Stomach smooth muscle (tissue), 2 donors: ENCODE data around the gene GGACT.

Experiments
- H3K27ac ChIP-seq: one replicate; pipeline ENCODE4 v1.7.0; 2013; ENCODE audit warnings: mild to moderate bottlenecking, low read length, inconsistent platforms
- H3K27me3 ChIP-seq, 2 donors: one replicate each; pipeline ENCODE4 v1.7.0; 2013; ENCODE audit warnings: low read length in 2 of 2; ENCODE audit not compliant: insufficient read depth in 2 of 2, control insufficient read depth in 1 of 2
- H3K36me3 ChIP-seq, 2 donors: one replicate each; pipeline ENCODE4 v1.7.0; 2013; ENCODE audit warnings: low read length in 2 of 2; ENCODE audit not compliant: control insufficient read depth in 2 of 2, insufficient read depth in 2 of 2
- H3K4me1 ChIP-seq: one replicate; pipeline ENCODE4 v1.7.0; 2013; ENCODE audit warnings: low read length; ENCODE audit not compliant: control insufficient read depth, insufficient read depth
- H3K4me3 ChIP-seq, 2 donors: one replicate each; pipeline ENCODE4 v1.7.0; 2013; ENCODE audit warnings: low read length in 2 of 2
- H3K9ac ChIP-seq, 2 donors: one replicate each; pipeline ENCODE4 v1.7.0; 2013; ENCODE audit warnings: low read length in 2 of 2, mild to moderate bottlenecking in 1 of 2
- H3K9me3 ChIP-seq, 2 donors: one replicate each; pipeline ENCODE4 v1.7.0; 2013; ENCODE audit warnings: low read length in 2 of 2; ENCODE audit not compliant: control insufficient read depth in 2 of 2
- donor health status: healthy.
- donor health status: Pancreatic carcinoma.

GGACT gene

DNA sequence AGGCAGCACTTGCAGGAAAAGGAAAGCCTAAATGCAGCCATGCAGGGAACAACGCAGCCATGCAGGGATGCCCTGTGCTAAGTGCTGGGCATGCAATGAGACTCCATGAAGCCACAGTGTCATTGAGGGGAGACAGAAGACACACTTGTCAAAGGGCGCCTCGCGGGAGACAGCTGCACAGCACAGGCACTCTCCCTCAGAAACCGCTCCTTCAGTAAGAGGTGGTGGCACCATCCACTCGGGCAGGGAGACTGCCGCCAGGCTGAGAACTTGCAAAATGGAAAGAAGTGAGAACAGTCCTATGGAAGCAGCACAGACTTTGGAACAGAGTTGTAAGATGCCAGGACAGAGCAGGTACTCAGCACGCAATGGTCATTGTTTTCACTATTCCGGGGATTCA, 51.1 kb downstream of the GGACT start:
- peaks cover 0 to 5% of the 10 kb centered on the region in 2 donors for H3K9me3 ChIP-seq
- peaks cover 3% of the 10 kb centered on the region for H3K4me1 ChIP-seq

DNA sequence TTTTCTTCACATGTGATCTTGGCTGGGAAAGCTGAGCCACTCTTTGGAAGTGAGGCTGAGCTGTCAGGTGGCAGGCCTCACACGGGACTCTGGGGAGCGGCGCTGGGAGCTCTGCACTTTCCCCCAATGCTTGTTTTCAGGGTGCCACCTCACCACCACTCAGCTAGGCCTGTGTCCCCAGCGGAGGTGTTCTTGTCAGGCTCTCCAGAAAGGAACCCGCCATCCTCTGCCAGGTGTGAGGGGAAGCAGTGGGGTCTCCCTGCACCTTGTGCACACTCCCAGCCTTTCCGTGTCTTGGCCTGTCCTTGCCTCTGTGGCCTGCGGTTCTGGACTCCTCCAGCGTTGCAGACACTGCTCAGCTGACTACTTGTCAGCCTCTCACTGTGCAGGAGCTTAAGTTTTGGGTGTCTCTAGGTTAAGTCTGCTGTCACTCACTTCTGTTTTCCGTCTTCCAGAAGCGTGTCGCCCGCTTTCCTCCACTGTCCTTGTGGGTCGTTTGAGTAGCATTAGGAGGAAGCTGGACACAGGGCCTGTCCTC, 51.9 kb downstream of the GGACT start:
- H3K27ac ChIP-seq = no peak overlapping the region
- no peak overlapping the region for H3K4me3 ChIP-seq
- peaks cover 0 to 5% of the 10 kb centered on the region in 2 donors for H3K36me3 ChIP-seq
- H3K9ac ChIP-seq = no peak overlapping the region
- peaks cover 0 to 5% of the 10 kb centered on the region in 2 donors for H3K9me3 ChIP-seq
- H3K4me1 ChIP-seq = peaks cover 3% of the 10 kb centered on the region
- H3K27me3 ChIP-seq = no peaks in the 10 kb centered on the region

More for the DNA sequence above, 51.1 kb downstream of the GGACT start:
- Histone ChIP-seq H3K27me3 (no peaks in the 10 kb centered on the region), H3K36me3 (peaks cover 0 to 5% of the 10 kb centered on the region in 2 donors), H3K27ac (no peak overlapping the region), H3K9ac (no peak overlapping the region), H3K4me3 (no peak overlapping the region)

DNA sequence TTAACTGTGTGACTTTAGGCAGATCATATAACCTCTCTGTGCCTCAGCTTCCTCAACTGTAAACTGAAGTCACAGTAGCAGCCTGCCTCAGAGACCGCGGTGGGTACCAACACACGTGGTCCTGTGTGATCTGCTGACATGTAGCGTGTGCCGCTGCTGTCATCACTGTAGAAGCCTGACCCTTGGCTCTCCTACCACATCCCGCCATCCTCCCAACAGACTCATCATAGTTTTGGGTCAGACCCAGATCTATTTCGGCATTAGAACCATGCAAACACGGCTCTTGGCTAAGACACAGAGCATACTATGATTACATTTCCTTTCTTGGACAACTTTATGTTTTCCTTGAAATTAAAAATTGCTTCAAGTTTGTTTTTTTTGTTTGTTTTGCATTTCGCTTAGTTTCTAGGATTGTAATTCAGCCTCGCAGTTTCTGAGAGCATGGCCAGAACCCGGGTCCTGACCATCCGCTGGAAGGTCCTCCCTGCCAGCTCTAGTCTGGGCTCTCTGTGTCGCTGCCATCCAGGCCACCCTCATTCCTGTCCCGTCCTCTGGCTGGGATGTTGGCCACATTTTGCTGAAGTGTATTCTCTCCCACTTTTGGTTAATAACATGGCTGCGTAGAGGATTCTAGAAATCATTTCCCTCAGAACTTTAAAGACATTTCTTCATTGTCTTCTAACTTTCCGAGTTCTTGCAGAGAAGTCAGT, 53.0 kb downstream of the GGACT start:
- Histone ChIP-seq H3K36me3 (peaks cover 0 to 5% of the 10 kb centered on the region in 2 donors), H3K27me3 (no peaks in the 10 kb centered on the region), H3K9ac (no peak overlapping the region), H3K9me3 (peaks cover 0 to 5% of the 10 kb centered on the region in 2 donors), H3K27ac (no peak overlapping the region), H3K4me3 (no peak overlapping the region), H3K4me1 (peaks cover 3% of the 10 kb centered on the region)

DNA sequence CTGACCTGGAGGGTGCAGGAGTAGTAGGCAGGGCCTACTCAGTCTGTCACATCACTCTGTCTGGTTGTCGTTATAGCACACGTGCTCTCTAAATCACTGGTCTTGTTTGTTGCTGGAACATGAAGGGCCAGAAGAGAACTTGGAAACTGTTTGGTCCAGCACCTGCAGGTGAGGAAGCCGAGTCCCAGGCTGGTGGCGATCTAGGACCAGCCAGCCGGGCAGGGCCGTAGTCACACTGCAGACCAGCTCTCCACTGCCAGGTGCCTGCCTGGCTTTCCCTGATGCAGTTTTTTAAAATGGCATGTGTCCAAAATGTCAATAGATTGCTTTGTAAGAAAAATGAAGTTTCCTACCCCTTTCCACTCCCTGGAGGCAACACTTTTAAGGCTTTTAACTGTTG, 53.7 kb downstream of the GGACT start:
- Histone ChIP-seq H3K4me3 (no peak overlapping the region), H3K27me3 (no peaks in the 10 kb centered on the region), H3K9ac (no peak overlapping the region), H3K36me3 (peaks cover 0 to 7% of the 10 kb centered on the region in 2 donors), H3K27ac (no peak overlapping the region), H3K9me3 (peaks cover 0 to 5% of the 10 kb centered on the region in 2 donors), H3K4me1 (peaks cover 3% of the 10 kb centered on the region)

DNA sequence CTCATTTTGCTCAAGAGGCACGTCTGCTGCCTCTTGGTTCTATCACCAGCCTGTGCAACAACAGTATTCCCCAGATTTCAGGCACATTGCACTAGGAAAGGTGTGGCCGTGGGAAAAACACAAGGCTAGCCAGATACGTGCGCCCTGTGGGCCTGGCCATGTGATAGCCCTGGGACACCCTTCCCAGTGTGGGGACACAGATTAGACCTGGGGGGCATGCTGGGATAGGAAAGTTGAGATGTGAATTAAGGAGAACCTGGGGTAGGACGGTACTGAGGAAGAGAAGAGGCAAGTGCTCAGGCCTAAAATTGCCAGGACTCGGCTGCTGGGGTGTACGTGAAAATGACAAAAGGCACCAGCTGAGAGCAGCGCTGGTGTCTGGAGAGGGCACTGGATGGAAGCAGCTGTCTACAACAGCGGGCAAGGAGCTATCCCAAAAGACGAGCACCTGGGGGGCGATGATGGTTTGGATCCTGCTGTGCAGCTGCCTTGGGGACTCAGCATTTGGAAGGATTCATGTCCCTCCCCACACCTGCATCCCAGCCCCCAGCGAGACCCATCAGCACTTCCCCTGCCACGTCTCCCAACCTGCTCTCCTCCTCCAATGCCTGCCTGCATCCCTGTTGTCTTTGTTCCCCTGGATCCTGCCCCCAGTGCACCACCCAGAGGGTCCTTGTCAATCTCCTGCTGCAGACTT, 54.3 kb downstream of the GGACT start:
- Histone ChIP-seq H3K9ac (no peak overlapping the region), H3K4me3 (no peak overlapping the region), H3K9me3 (peaks cover 0 to 5% of the 10 kb centered on the region in 2 donors), H3K27me3 (no peaks in the 10 kb centered on the region), H3K27ac (no peak overlapping the region), H3K36me3 (peaks cover 0 to 9% of the 10 kb centered on the region in 2 donors), H3K4me1 (peaks cover 3% of the 10 kb centered on the region)

DNA sequence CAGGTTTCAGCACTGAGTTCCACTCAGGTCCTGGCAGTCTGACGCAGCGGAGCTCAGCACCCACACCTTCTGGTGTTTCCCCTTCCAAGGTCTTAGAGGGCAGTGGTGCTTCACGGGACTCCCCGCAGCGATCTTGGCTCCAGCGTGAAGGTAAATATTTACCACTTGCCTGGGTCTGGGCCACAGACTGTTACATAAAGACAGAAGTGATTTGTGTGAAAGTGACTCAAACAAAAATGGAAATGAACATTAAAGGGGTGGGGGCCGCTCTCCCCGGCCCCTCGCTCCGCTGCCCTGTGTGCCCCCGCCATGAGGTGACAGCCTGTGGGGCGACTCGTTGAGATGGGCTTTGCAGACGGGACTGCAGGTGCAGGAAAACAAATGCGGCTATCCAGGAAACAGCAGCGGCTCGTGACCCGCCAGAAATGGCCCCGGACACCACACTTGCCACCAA, 55.0 kb downstream of the GGACT start:
- Histone ChIP-seq H3K9me3 (peaks cover 0 to 5% of the 10 kb centered on the region in 2 donors), H3K27ac (no peak overlapping the region), H3K4me1 (peaks cover 3% of the 10 kb centered on the region), H3K9ac (no peak overlapping the region), H3K27me3 (no peaks in the 10 kb centered on the region), H3K4me3 (no peak overlapping the region), H3K36me3 (peaks cover 0 to 11% of the 10 kb centered on the region in 2 donors)

DNA sequence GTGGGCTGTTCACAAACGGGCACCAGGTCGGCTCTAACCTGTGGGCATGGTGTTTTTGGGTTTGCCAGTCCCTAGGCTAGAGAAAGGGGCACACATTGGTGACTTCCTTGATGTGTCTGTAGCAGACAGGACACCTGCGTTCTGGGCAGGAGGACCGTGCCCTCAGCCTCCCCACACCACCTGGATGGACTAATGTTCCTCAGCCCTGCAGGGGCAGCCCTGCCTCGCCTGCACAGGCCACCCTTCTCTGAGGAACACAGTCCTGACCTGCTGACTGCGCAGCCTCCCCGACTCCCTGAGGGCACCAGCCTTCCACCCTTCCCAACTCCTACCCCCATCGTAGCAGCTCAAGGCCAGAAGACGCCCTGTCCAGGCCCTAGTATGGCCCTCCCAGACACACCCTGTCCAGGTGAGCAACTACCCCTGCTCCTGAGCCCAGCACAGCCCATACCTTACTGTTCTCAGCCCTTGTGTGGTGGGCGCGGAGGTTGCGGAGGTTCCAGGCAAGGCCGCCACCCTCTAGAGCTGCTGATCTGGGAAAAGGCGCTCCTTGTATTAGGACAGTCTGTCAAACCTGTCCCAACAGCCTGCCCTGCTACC, 55.7 kb downstream of the GGACT start:
- peaks cover 0 to 5% of the 10 kb centered on the region in 2 donors for H3K9me3 ChIP-seq
- H3K9ac ChIP-seq = no peak overlapping the region
- no peak overlapping the region for H3K27ac ChIP-seq
- H3K4me3 ChIP-seq = no peak overlapping the region
- H3K4me1 ChIP-seq = peaks cover 3% of the 10 kb centered on the region
- H3K27me3 ChIP-seq = no peaks in the 10 kb centered on the region
- H3K36me3 ChIP-seq = peaks cover 0 to 11% of the 10 kb centered on the region in 2 donors

DNA sequence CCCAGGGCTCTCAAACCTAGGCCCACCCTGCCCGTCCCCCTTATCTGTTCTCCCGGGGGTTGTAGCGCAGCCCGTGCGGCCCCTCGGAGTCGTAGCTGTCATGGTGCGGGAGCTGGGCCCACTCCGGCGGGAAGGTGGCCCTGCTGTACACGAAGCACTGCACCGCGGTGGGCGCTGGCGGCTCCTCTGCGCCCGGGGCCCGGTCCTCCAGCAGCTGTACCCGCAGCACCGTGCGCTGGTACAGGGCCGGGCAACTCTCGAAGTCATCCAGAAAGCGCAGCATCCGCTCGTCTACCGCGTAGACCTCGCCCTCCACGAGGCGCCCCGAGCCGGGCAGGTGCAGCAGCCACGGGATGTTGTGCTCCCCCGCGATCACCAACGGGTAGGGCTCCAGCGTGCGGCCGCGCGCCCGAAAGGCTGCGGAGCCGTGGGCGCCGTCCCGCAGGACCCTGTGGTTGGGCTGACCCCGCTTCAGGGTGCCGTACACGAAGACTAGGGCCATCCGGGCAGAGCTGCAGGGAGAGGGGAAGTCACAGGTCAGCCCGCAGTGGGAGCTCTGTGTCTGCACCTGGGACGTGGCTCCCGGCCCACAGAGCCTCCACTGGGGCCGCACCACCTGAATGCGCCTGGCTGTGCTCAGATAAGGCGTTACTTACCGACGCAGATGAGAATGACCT, 56.4 kb downstream of the GGACT start:
- Histone ChIP-seq H3K27me3 (no peaks in the 10 kb centered on the region), H3K27ac (no peak overlapping the region), H3K4me3 (no peak overlapping the region), H3K9me3 (no peaks in the 10 kb centered on the region), H3K36me3 (peaks cover 0 to 15% of the 10 kb centered on the region in 2 donors), H3K9ac (no peak overlapping the region), H3K4me1 (peaks cover 3% of the 10 kb centered on the region)

DNA sequence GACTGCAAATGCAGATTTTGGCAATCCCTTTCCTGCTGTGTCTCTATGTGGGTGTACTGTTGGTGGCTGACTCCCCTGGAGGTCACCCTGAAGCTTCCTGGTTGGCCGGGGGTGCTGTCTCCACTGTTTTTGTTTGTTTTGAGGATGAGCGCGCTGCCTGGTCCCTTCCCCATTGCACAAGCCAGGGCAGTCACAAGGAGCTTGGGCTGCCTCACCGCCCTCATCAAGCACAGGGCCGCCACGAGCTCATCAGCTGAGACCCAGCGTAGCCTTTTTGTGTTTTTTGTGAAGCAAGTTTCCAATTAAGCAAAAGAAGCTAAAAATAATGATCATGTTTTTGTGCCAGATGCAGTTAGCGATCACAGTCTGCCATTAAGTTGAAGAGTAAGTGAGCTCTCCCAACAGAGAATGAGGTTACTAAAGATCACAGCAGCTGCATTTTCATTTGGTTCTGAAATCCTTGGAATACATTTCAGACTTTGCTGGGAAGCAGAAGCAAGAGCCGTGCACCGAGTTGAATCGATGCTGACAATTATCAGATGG, 57.8 kb downstream of the GGACT start:
- Histone ChIP-seq H3K27ac (no peak overlapping the region), H3K9ac (no peak overlapping the region), H3K9me3 (no peaks in the 10 kb centered on the region), H3K4me1 (peaks cover 3% of the 10 kb centered on the region), H3K36me3 (peaks cover 0 to 15% of the 10 kb centered on the region in 2 donors), H3K4me3 (no peak overlapping the region), H3K27me3 (no peaks in the 10 kb centered on the region)
